Gastroesophageal sphincter (tissue), 3 donors: ENCODE results near the gene ADAM30.

ENCODE experiments used
- POLR2AphosphoS5 ChIP-seq: sonication (generic); formaldehyde crosslinking; IDR thresholded peaks from one replicate; pipeline ENCODE4 v1.6.1; 2017; ENCODE audit warnings: antibody characterized with exemption
- TF ChIP-seq, protein P1 (sequence below), 4 experiments: fragments of 200-600 bp in 2 of 4; fragments of 450-650 bp in 2 of 4; sonication (generic) in 1 of 4; IDR thresholded peaks; one replicate each; pipeline ENCODE4 v1.5.1; 2017 to 2019; ENCODE audit warnings: antibody characterized with exemption in 4 of 4, mild to moderate bottlenecking in 2 of 4, moderate library complexity in 2 of 4

DNA sequence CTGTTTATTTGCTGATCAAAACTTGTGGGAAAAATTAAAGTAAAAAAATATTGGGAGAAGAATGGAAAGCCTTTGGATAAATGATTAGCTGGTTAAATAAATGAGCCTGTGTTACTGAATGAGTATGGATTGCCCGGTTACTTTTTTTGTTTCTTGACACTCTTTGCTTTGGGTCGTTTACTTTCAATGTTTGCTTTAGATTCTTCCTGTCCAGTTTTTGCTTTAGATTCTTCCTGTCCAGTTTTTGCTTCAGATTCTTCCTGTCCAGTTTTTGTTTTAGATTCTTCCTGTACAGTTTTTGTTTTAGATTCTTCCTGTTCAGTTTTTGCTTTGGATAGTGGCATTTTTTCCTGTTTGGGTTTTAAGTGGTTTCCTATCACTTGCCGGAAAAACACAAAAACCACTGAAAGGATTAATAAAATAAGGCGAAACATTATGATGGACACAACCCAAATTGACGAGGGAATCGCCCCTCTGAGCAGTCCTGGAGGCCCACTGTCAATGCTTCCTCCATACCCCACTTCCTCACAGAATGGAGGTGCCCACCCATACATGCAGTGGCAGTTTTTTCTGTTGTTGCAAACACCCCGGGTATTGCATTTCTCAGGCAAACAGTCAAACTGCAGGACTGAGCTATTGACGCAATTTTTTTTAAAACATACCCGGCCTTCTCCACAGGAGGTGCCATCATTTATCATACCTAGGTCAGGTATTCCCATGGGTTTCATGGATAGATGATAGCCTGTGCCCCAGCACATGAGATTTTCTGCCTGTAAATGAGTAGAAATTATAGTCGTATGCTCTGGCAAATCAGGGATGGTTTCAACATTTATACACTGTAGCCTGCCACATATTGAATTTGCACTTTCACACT is 2.3 kb downstream of the ADAM30 start:
- TF ChIP-seq, protein P1, sequence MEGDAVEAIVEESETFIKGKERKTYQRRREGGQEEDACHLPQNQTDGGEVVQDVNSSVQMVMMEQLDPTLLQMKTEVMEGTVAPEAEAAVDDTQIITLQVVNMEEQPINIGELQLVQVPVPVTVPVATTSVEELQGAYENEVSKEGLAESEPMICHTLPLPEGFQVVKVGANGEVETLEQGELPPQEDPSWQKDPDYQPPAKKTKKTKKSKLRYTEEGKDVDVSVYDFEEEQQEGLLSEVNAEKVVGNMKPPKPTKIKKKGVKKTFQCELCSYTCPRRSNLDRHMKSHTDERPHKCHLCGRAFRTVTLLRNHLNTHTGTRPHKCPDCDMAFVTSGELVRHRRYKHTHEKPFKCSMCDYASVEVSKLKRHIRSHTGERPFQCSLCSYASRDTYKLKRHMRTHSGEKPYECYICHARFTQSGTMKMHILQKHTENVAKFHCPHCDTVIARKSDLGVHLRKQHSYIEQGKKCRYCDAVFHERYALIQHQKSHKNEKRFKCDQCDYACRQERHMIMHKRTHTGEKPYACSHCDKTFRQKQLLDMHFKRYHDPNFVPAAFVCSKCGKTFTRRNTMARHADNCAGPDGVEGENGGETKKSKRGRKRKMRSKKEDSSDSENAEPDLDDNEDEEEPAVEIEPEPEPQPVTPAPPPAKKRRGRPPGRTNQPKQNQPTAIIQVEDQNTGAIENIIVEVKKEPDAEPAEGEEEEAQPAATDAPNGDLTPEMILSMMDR (IDR thresholded peaks at IDR 0.05), result no peak
- no peak for TF ChIP-seq POLR2AphosphoS5
